Tongue (tissue), 2 donors: ENCODE results near the gene KIAA1549. TPM values are rescaled to one million over a fixed set of nuclear protein-coding genes. Genes with fewer than 3 reads are reported as not detected.
"Not testable (repeated sequence)": the region's sequence is repeated elsewhere in the genome, so short reads cannot be mapped to it uniquely, and the experiment has no call there.

Experiments used
- DNase-seq: peaks from one replicate; pipeline ENCODE4 v3.0.0-alpha.2; 2015
- total RNA-seq: library from RNA; depleted of rRNA; stranded (reverse); fragments of >200 nt; gene quantifications from one replicate; pipeline ENCODE4 v1.2.3, GENCODE V29; 2014

The KIAA1549 gene
- total RNA-seq, 1 donor from 2014 or later, result 5.8 TPM

GRCh38 chr7:138848056-138848980, 132.9 kb downstream of the KIAA1549 start:
- peak; percentile 37 for DNase-seq

GRCh38 chr7:138845711-138846110, 135.5 kb downstream of the KIAA1549 start:
- DNase-seq, result no peak

GRCh38 chr7:138843632-138844580, 137.3 kb downstream of the KIAA1549 start:
- DNase-seq, result no peak

GRCh38 chr7:138842111-138842510, 139.1 kb downstream of the KIAA1549 start:
- DNase-seq, result no peak

GRCh38 chr7:138838166-138838565, 143.0 kb downstream of the KIAA1549 start:
- peak; percentile 57 for DNase-seq

- peak; percentile 47 for DNase-seq
Measured at GRCh38 chr7:138837627-138838026, 143.6 kb downstream of the KIAA1549 start.

GRCh38 chr7:138835087-138835486, 146.1 kb downstream of the KIAA1549 start:
- DNase-seq, result no peak

GRCh38 chr7:138834583-138834982, 146.6 kb downstream of the KIAA1549 start:
- no peak for DNase-seq

GRCh38 chr7:138833596-138833995, 147.6 kb downstream of the KIAA1549 start:
- no peak for DNase-seq

GRCh38 chr7:138832966-138833365, 148.2 kb downstream of the KIAA1549 start:
- no peak for DNase-seq

- no peak for DNase-seq
Measured at GRCh38 chr7:138829335-138829734, 151.9 kb downstream of the KIAA1549 start.

- no peak for DNase-seq
Measured at GRCh38 chr7:138828302-138828701, 152.9 kb downstream of the KIAA1549 start.

GRCh38 chr7:138825049-138825721, 156.0 kb downstream of the KIAA1549 start:
- peak; percentile 22 for DNase-seq

- no peak for DNase-seq
Measured at GRCh38 chr7:138822867-138823535, 158.2 kb downstream of the KIAA1549 start.

- no peak for DNase-seq
Measured at GRCh38 chr7:138821912-138822311, 159.3 kb downstream of the KIAA1549 start.

GRCh38 chr7:138819625-138820024, 161.6 kb downstream of the KIAA1549 start:
- no peak for DNase-seq

- no peak for DNase-seq
Measured at GRCh38 chr7:138816650-138817049, 164.5 kb downstream of the KIAA1549 start.

GRCh38 chr7:138814816-138815332, 166.3 kb downstream of the KIAA1549 start:
- DNase-seq, result no peak

- no peak for DNase-seq
Measured at GRCh38 chr7:138813945-138814344, 167.2 kb downstream of the KIAA1549 start.

- not testable (repeated sequence) for DNase-seq
Measured at GRCh38 chr7:138811327-138811726, 169.9 kb downstream of the KIAA1549 start.

- DNase-seq, result no peak
Measured at GRCh38 chr7:138809346-138809745, 171.8 kb downstream of the KIAA1549 start.
